PC-3 (cell line): ENCODE data around the gene SOX6.

Experiments used
- EZH2phosphoT487 ChIP-seq: fragments of 300-600 bp; sonication (generic); IDR thresholded peaks from 2 replicates; pipeline ENCODE4 v1.6.1; 2018; ENCODE audit warnings: mild to moderate bottlenecking, antibody characterized with exemption, low read length, borderline replicate concordance
- TF ChIP-seq, protein P1 (sequence below): fragments of 300-600 bp; sonication (generic); conservative IDR thresholded peaks from 2 replicates; pipeline ENCODE4 v1.5.1; 2017; ENCODE audit warnings: antibody characterized with exemption, low read depth, mild to moderate bottlenecking, low read length

DNA sequence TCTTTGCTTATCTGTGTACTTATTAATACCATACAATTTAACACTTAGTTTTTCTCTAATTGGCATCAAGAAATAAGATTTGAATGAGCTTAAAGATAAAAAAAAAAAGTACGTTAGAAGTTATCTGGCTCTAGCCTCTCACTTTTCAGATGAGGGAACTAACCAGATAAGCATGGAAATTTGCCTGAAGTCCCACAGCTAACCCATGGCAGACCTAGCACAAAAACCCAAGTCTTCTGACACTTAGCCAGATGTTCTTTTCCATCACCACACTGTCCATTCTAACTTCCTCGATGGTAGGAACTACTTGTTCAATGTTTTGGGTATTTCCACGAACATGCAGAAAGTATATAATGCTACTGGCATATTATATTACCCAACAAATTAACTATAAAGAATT lies 7.4 kb upstream of the SOX6 start:
- TF ChIP-seq, protein P1, sequence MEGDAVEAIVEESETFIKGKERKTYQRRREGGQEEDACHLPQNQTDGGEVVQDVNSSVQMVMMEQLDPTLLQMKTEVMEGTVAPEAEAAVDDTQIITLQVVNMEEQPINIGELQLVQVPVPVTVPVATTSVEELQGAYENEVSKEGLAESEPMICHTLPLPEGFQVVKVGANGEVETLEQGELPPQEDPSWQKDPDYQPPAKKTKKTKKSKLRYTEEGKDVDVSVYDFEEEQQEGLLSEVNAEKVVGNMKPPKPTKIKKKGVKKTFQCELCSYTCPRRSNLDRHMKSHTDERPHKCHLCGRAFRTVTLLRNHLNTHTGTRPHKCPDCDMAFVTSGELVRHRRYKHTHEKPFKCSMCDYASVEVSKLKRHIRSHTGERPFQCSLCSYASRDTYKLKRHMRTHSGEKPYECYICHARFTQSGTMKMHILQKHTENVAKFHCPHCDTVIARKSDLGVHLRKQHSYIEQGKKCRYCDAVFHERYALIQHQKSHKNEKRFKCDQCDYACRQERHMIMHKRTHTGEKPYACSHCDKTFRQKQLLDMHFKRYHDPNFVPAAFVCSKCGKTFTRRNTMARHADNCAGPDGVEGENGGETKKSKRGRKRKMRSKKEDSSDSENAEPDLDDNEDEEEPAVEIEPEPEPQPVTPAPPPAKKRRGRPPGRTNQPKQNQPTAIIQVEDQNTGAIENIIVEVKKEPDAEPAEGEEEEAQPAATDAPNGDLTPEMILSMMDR = no peak
- no peak for TF ChIP-seq EZH2phosphoT487
